ENCODE measurements around the gene TRIM71. TPM values are rescaled to one million over a fixed set of nuclear protein-coding genes. Genes with fewer than 3 reads are reported as not detected.

Gene TRIM71
- total RNA-seq, 1 experiment from 2014 or later, result 376 TPM

DNA sequence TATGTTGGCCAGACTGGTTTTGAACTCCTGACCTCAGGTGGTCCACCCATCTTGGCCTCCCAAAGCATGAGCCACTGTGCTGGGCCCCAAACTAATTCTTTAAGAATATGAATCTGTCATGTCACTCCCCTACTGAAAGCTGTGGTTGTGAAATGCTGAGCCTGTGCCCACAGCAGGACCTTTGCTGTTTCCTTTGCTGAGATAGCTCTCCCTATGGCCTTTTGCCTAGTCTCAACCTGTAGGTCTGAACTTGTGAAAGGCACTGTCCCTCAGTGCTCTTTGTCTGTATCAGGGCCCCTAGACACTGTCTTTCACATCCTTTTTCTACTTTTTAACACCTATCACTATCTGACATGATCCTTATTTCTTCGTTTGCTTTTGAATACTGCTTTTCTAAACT, 70.9 kb downstream of the TRIM71 start:
- H3K4me3 Mint-ChIP-seq, result no peak overlapping the region
- Histone ChIP-seq H4K5ac (ENCODE audit: insufficient read length, low read depth, low read length) (no peak overlapping the region), H3K27ac (ENCODE audit: insufficient read length, low read depth, low read length) (no peak overlapping the region), H3K14ac (ENCODE audit: insufficient read depth, low read length) (no peak overlapping the region), H4K8ac (replicated peaks; ENCODE audit: insufficient read length, low read depth, low read length) (no peak overlapping the region), H3T11ph (ENCODE audit: low read length) (no peak overlapping the region), H3K9ac (ENCODE audit: extremely low read depth, insufficient read length, low read length) (no peak overlapping the region), H3K27me3 (ENCODE audit: insufficient read depth, low read length) (no peaks in the 10 kb centered on the region), H2AFZ (ENCODE audit: low read length) (no peak overlapping the region), H3K56ac (ENCODE audit: insufficient read length, low read depth, low read length) (no peak overlapping the region), H2BK120ac (ENCODE audit: low read depth, low read length, poor library complexity, severe bottlenecking) (no peak overlapping the region), H3K9me3 (ENCODE audit: control insufficient read depth, low read depth, low read length) (no peaks in the 10 kb centered on the region), H2AK5ac (ENCODE audit: insufficient read length, low read length) (no peak overlapping the region), H3K4ac (ENCODE audit: low read depth, low read length) (no peak overlapping the region), H3K18ac (ENCODE audit: insufficient read length, low read depth, low read length) (no peak overlapping the region), H2BK12ac (ENCODE audit: insufficient read length, low read depth, low read length) (no peak overlapping the region), H3K23ac (ENCODE audit: insufficient read length, low read depth, low read length) (no peak overlapping the region), H4K91ac (ENCODE audit: insufficient read length, low read depth, low read length) (no peak overlapping the region), H4K20me1 (ENCODE audit: control insufficient read depth, insufficient read depth, insufficient read length) (no peaks in the 10 kb centered on the region), H3K79me1 (ENCODE audit: insufficient read depth, low read depth, low read length, poor library complexity, severe bottlenecking) (peaks cover 11% of the 10 kb centered on the region), H2BK5ac (ENCODE audit: insufficient read length, low read length) (no peak overlapping the region), H2BK15ac (ENCODE audit: low read depth, low read length) (no peak overlapping the region), H3K4me1 (ENCODE audit: insufficient read depth, low read length) (peaks cover 2% of the 10 kb centered on the region; the same call in 1 of the 2 replicates), H3K4me2 (ENCODE audit: insufficient read depth, insufficient read length, low read length) (no peak overlapping the region), H3K23me2 (ENCODE audit: insufficient read length, low read depth, low read length, poor library complexity, severe bottlenecking) (no peaks in the 10 kb centered on the region), H3K79me2 (ENCODE audit: insufficient read depth, low read length) (peaks cover 46% of the 10 kb centered on the region; the same call in 1 of the 2 replicates), H2BK20ac (ENCODE audit: low read depth, low read length, poor library complexity, severe bottlenecking) (no peak overlapping the region)
- peaks cover 1% of the 10 kb centered on the region for H3K27me3 Mint-ChIP-seq (ENCODE audit: low read depth)
- peak overlapping the region in 2 of 3 experiments; percentile 18 to 87; a peak in 3 of 7 replicates for H3K27ac Mint-ChIP-seq
- WGBS (ENCODE audit: extremely low coverage, insufficient read length, low lambda C conversion rate), result no CpG with 5 or more reads among the region's 1 CpG
- H3K4me1 Mint-ChIP-seq, result peaks cover 74 to 79% of the 10 kb centered on the region in 2 experiments
- H3K9me3 Mint-ChIP-seq, result no peaks in the 10 kb centered on the region
- TF ChIP-seq, protein P1, sequence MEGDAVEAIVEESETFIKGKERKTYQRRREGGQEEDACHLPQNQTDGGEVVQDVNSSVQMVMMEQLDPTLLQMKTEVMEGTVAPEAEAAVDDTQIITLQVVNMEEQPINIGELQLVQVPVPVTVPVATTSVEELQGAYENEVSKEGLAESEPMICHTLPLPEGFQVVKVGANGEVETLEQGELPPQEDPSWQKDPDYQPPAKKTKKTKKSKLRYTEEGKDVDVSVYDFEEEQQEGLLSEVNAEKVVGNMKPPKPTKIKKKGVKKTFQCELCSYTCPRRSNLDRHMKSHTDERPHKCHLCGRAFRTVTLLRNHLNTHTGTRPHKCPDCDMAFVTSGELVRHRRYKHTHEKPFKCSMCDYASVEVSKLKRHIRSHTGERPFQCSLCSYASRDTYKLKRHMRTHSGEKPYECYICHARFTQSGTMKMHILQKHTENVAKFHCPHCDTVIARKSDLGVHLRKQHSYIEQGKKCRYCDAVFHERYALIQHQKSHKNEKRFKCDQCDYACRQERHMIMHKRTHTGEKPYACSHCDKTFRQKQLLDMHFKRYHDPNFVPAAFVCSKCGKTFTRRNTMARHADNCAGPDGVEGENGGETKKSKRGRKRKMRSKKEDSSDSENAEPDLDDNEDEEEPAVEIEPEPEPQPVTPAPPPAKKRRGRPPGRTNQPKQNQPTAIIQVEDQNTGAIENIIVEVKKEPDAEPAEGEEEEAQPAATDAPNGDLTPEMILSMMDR (conservative IDR thresholded peaks at IDR 0.05), result no peak
- H3K36me3 Mint-ChIP-seq (ENCODE audit: insufficient read depth in 1 of 3, low read depth in 3 of 3), result peaks cover 79 to 95% (median 92%) of the 10 kb centered on the region in 3 experiments
- DNase-seq, result no peak
